Osteocyte (in vitro differentiated cells): ENCODE measurements around the gene PORCN. TPM values are rescaled to one million over a fixed set of nuclear protein-coding genes. Genes with fewer than 3 reads are reported as not detected.

Experiments
- DNase-seq: peaks from one replicate; pipeline ENCODE4 v3.0.0; 2021; ENCODE audit warnings: mixed read lengths; ENCODE audit not compliant: unreplicated experiment; ENCODE audit errors: extremely low spot score
- H3K27ac Mint-ChIP-seq: one replicate; pipeline ENCODE4 v1.8.0; 2021; ENCODE audit warnings: mild to moderate bottlenecking, mixed read lengths; ENCODE audit not compliant: unreplicated experiment
- H3K27me3 Mint-ChIP-seq: one replicate; pipeline ENCODE4 v1.8.0; 2021; ENCODE audit warnings: mixed read lengths; ENCODE audit not compliant: unreplicated experiment
- H3K36me3 Mint-ChIP-seq: one replicate; pipeline ENCODE4 v1.8.0; 2021; ENCODE audit warnings: mixed read lengths; ENCODE audit not compliant: unreplicated experiment
- H3K4me1 Mint-ChIP-seq: one replicate; pipeline ENCODE4 v1.8.0; 2021; ENCODE audit warnings: mixed read lengths; ENCODE audit not compliant: unreplicated experiment
- H3K4me3 Mint-ChIP-seq: one replicate; pipeline ENCODE4 v1.8.0; 2021; ENCODE audit warnings: mild to moderate bottlenecking, moderate library complexity, mixed read lengths; ENCODE audit not compliant: unreplicated experiment
- H3K9me3 Mint-ChIP-seq: one replicate; pipeline ENCODE4 v1.8.0; 2021; ENCODE audit warnings: mixed read lengths; ENCODE audit not compliant: unreplicated experiment
- total RNA-seq: library from RNA; stranded (reverse); gene quantifications from 2 replicates; pipeline ENCODE4 v1.2.1, GENCODE V29; 2021
- TF ChIP-seq, protein P1 (sequence below): fragments of 200-600 bp; sonication (generic); IDR thresholded peaks from 2 replicates; pipeline ENCODE4 v1.5.0; 2021; ENCODE audit warnings: antibody characterized with exemption, mild to moderate bottlenecking, moderate library complexity

PORCN gene
- total RNA-seq, 1 donor from 2014 or later = 20.2 TPM

- H3K27ac Mint-ChIP-seq = peak overlapping the region; percentile 80
- DNase-seq = no peak
- H3K36me3 Mint-ChIP-seq = peaks cover 3% of the 10 kb centered on the region
- H3K27me3 Mint-ChIP-seq = no peaks in the 10 kb centered on the region
- H3K4me1 Mint-ChIP-seq = peaks cover 32% of the 10 kb centered on the region
- H3K9me3 Mint-ChIP-seq = peaks cover 7% of the 10 kb centered on the region
- H3K4me3 Mint-ChIP-seq = peak overlapping the region; percentile 90
- TF ChIP-seq, protein P1, sequence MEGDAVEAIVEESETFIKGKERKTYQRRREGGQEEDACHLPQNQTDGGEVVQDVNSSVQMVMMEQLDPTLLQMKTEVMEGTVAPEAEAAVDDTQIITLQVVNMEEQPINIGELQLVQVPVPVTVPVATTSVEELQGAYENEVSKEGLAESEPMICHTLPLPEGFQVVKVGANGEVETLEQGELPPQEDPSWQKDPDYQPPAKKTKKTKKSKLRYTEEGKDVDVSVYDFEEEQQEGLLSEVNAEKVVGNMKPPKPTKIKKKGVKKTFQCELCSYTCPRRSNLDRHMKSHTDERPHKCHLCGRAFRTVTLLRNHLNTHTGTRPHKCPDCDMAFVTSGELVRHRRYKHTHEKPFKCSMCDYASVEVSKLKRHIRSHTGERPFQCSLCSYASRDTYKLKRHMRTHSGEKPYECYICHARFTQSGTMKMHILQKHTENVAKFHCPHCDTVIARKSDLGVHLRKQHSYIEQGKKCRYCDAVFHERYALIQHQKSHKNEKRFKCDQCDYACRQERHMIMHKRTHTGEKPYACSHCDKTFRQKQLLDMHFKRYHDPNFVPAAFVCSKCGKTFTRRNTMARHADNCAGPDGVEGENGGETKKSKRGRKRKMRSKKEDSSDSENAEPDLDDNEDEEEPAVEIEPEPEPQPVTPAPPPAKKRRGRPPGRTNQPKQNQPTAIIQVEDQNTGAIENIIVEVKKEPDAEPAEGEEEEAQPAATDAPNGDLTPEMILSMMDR = no peak
These were observed 31.9 kb upstream of the PORCN start for GRCh38 chrX:48476919-48477318.

DNA sequence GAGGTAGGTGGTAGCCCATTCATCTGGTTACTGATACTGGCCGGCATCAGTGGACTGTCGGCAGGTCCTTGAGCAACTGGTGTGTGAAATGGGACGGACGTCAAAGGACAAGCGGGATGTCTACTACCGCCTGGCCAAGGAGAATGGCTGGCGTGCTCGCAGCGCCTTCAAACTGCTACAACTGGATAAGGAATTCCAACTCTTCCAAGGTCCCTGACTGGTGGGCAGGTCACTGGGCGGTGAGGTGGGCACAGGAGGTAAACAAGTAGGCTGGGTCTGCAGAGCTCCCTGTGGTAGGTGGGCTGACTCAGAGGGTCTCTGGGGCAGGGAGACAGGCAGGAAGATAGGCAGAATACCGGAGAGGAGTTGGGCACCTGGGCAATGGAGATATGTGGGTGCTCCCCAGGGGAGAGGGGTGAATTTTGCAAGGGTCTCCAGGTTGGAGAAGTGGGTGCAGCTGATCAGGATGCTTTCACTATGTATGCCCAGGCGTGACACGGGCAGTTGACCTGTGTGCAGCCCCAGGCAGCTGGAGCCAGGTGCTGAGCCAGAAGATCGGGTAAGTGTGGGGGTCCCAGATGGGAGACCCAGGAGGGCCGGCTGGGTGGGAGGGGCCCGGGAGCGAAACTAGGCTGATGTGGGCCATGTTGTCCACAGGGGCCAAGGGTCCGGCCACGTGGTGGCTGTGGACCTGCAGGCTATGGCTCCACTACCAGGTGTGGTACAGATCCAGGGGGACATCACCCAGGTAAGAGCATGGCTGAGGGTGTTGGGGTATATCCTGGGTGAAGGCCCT lies 30.6 kb upstream of the PORCN start:
- Mint-ChIP-seq H3K27ac (no peak overlapping the region), H3K36me3 (peaks cover 8% of the 10 kb centered on the region), H3K4me3 (peak overlapping the region; percentile 90), H3K4me1 (peaks cover 26% of the 10 kb centered on the region), H3K9me3 (peaks cover 7% of the 10 kb centered on the region), H3K27me3 (no peaks in the 10 kb centered on the region)
- DNase-seq = no peak
- TF ChIP-seq, protein P1 = no peak

DNA sequence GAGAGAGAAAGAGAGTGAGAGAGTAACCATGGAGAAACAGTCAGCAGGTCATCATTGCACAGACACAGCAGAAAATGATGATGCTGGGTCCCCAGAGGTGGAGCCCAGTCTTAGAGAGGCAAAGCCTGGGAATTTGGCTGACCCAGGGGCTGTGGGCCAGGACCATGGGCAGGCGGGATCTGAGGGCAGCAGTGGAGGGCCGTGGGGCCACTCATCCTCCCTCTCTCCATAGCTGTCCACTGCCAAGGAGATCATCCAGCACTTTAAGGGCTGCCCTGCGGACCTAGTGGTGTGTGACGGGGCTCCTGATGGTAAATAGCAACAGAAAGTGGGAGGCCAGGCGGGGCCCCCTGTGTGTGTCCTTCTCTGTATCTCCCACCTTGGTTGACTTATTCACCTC lies 30.0 kb upstream of the PORCN start:
- peaks cover 7% of the 10 kb centered on the region for H3K9me3 Mint-ChIP-seq
- DNase-seq = no peak
- no peaks in the 10 kb centered on the region for H3K27me3 Mint-ChIP-seq
- TF ChIP-seq, protein P1 = no peak
- peaks cover 8% of the 10 kb centered on the region for H3K36me3 Mint-ChIP-seq
- H3K4me3 Mint-ChIP-seq = no peak overlapping the region
- H3K4me1 Mint-ChIP-seq = peaks cover 20% of the 10 kb centered on the region
- no peak overlapping the region for H3K27ac Mint-ChIP-seq

GRCh38 chrX:48480142-48480541 lies 28.6 kb upstream of the PORCN start:
- no peak overlapping the region for H3K27ac Mint-ChIP-seq
- TF ChIP-seq, protein P1 = no peak

GRCh38 chrX:48480583-48480982 lies 28.2 kb upstream of the PORCN start:
- TF ChIP-seq, protein P1 = no peak
- peaks cover 13% of the 10 kb centered on the region for H3K4me1 Mint-ChIP-seq
- H3K36me3 Mint-ChIP-seq = peaks cover 8% of the 10 kb centered on the region
- H3K4me3 Mint-ChIP-seq = no peak overlapping the region
- H3K27ac Mint-ChIP-seq = no peak overlapping the region
- peaks cover 7% of the 10 kb centered on the region for H3K9me3 Mint-ChIP-seq
- DNase-seq = no peak
- no peaks in the 10 kb centered on the region for H3K27me3 Mint-ChIP-seq

More at GRCh38 chrX:48480142-48480541, 28.6 kb upstream of the PORCN start:
- Mint-ChIP-seq H3K4me1 (peaks cover 13% of the 10 kb centered on the region), H3K27me3 (no peaks in the 10 kb centered on the region), H3K4me3 (no peak overlapping the region), H3K36me3 (peaks cover 8% of the 10 kb centered on the region), H3K9me3 (peaks cover 7% of the 10 kb centered on the region)
- no peak for DNase-seq
